Gastrocnemius medialis (tissue), 4 donors: ENCODE data around the gene IMPG2. TPM values are rescaled to one million over a fixed set of nuclear protein-coding genes. Genes with fewer than 3 reads are reported as not detected.

ENCODE experiments used
- ATAC-seq, 2 donors: fragments of 150-250 bp; one replicate each; pipeline ENCODE4 v1.9.1; 2016
- DNase-seq, 2 donors: peaks; one replicate each; pipeline ENCODE4 v3.0.0-alpha.2; 2019
- H3K27ac ChIP-seq, 4 donors: fragments of 200-600 bp; sonication (generic); 1 replicate in 1 of 4; 2 replicates in 3 of 4; pipeline ENCODE4 v1.5.1; 2016 to 2018; ENCODE audit warnings: mild to moderate bottlenecking in 2 of 4, moderate library complexity in 1 of 4
- H3K27me3 ChIP-seq, 3 donors: fragments of 200-600 bp; sonication (generic) in 2 of 3; 1 replicate in 1 of 3; 2 replicates in 2 of 3; pipeline versions ENCODE4 v1.5.1 to v1.6.0; 2016 to 2019; ENCODE audit warnings: mild to moderate bottlenecking in 1 of 3, moderate library complexity in 1 of 3
- H3K36me3 ChIP-seq, 2 donors: fragments of 200-600 bp; sonication (generic) in 1 of 2; one replicate each; pipeline ENCODE4 v1.5.1; 2017 to 2018
- H3K4me1 ChIP-seq, 2 donors: fragments of 200-600 bp; sonication (generic) in 1 of 2; one replicate each; pipeline ENCODE4 v1.5.1; 2016 to 2017; ENCODE audit warnings: mild to moderate bottlenecking in 2 of 2
- H3K4me3 ChIP-seq, 4 donors: fragments of 200-600 bp; sonication (generic) in 3 of 4; 1 replicate in 1 of 4; 2 replicates in 3 of 4; pipeline ENCODE4 v1.5.1; 2016 to 2019; ENCODE audit warnings: mild to moderate bottlenecking in 2 of 4
- H3K9me3 ChIP-seq, 3 donors: fragments of 200-600 bp; sonication (generic) in 2 of 3; 1 replicate in 1 of 3; 2 replicates in 2 of 3; pipeline ENCODE4 v1.5.1; 2016 to 2019
- CTCF ChIP-seq, 5 experiments: fragments of 450-650 bp in 3 of 5; fragments of 200-600 bp in 2 of 5; sonication (generic) in 2 of 5; IDR thresholded peaks in 4 of 5; conservative IDR thresholded peaks in 1 of 5; 1 replicate in 4 of 5; 2 replicates in 1 of 5; pipeline ENCODE4 v1.5.1; 2016 to 2019; ENCODE audit warnings: antibody characterized with exemption in 5 of 5, mild to moderate bottlenecking in 3 of 5, moderate library complexity in 3 of 5
- POLR2A ChIP-seq, 2 donors: fragments of 450-650 bp; IDR thresholded peaks; one replicate each; pipeline ENCODE4 v1.6.1; 2017; ENCODE audit warnings: antibody characterized with exemption in 2 of 2, mild to moderate bottlenecking in 2 of 2, moderate library complexity in 2 of 2
- in situ Hi-C, 4 donors: fragments of 200-750 bp; cut with MboI; loops; one replicate each; pipeline versions ENCODE4 v1.15.0 to v1.8.0; 2017; ENCODE audit warnings: low sequenced_read_pairs in 4 of 4
- intact Hi-C: fragments of 100-400 bp; cut with DNase I; formaldehyde crosslinking; loops from one replicate; pipeline ENCODE4 v1.15.1; 2023; ENCODE audit warnings: low total_unique reads
- total RNA-seq, 4 donors: library from RNA; depleted of rRNA; stranded (reverse); fragments of >200 nt; gene quantifications; one replicate each; pipeline versions ENCODE4 v1.1.0 to v1.2.3, GENCODE V29; 2016

IMPG2 gene
- total RNA-seq, 4 donors from 2014 or later = 0.13 to 0.42 (median 0.36) TPM; not detected in 1

GRCh38 chr3:101279765-101280385 lies 40.5 kb downstream of the IMPG2 start:
- no peak for ATAC-seq
- in situ Hi-C loops = no loop called here
- no peak for TF ChIP-seq POLR2A (IDR thresholded peaks at IDR 0.05)

GRCh38 chr3:101279162-101279561 lies 41.2 kb downstream of the IMPG2 start:
- H3K9me3 ChIP-seq = no peaks in the 10 kb centered on the region
- no peak for DNase-seq
- H3K4me3 ChIP-seq = no peak overlapping the region
- no peaks in the 10 kb centered on the region for H3K36me3 ChIP-seq
- TF ChIP-seq POLR2A (IDR thresholded peaks at IDR 0.05) (no peak), CTCF (IDR thresholded peaks at IDR 0.05 in 4 of 5, conservative IDR thresholded peaks at IDR 0.05 in 1 of 5) (no peak)
- H3K27ac ChIP-seq = no peak overlapping the region
- intact Hi-C loops (no loop called here), in situ Hi-C loops (no loop called here)
- no peaks in the 10 kb centered on the region for H3K27me3 ChIP-seq
- ATAC-seq = no peak
- no peaks in the 10 kb centered on the region for H3K4me1 ChIP-seq

More at GRCh38 chr3:101279765-101280385, 40.5 kb downstream of the IMPG2 start:
- intact Hi-C loops = no loop called here
- no peaks in the 10 kb centered on the region for H3K36me3 ChIP-seq
- no peaks in the 10 kb centered on the region for H3K27me3 ChIP-seq
- no peaks in the 10 kb centered on the region for H3K9me3 ChIP-seq
- H3K4me3 ChIP-seq = no peak overlapping the region
- DNase-seq = no peak
- no peaks in the 10 kb centered on the region for H3K4me1 ChIP-seq
- no peak overlapping the region for H3K27ac ChIP-seq

GRCh38 chr3:101278727-101279126 lies 41.6 kb downstream of the IMPG2 start:
- Histone ChIP-seq H3K36me3 (no peaks in the 10 kb centered on the region), H3K27ac (no peak overlapping the region), H3K9me3 (no peaks in the 10 kb centered on the region), H3K27me3 (no peaks in the 10 kb centered on the region), H3K4me1 (no peaks in the 10 kb centered on the region), H3K4me3 (no peak overlapping the region)
- DNase-seq (no peak), ATAC-seq (no peak)
- TF ChIP-seq CTCF (IDR thresholded peaks at IDR 0.05 in 4 of 5, conservative IDR thresholded peaks at IDR 0.05 in 1 of 5) = no peak
- TF ChIP-seq POLR2A (IDR thresholded peaks at IDR 0.05) = no peak
- intact Hi-C loops = no loop called here
- in situ Hi-C loops = no loop called here

- Histone ChIP-seq H3K9me3 (no peaks in the 10 kb centered on the region), H3K4me1 (no peaks in the 10 kb centered on the region), H3K27ac (no peak overlapping the region), H3K27me3 (no peaks in the 10 kb centered on the region), H3K36me3 (peaks cover 0 to 3% of the 10 kb centered on the region in 2 donors), H3K4me3 (no peak overlapping the region)
- intact Hi-C loops (no loop called here), in situ Hi-C loops (no loop called here)
- no peak for TF ChIP-seq CTCF (IDR thresholded peaks at IDR 0.05 in 4 of 5, conservative IDR thresholded peaks at IDR 0.05 in 1 of 5)
- no peak for TF ChIP-seq POLR2A (IDR thresholded peaks at IDR 0.05)
- no peak for ATAC-seq
- no peak for DNase-seq
These were observed 46.8 kb downstream of the IMPG2 start for GRCh38 chr3:101273608-101274007.

GRCh38 chr3:101273156-101273555 lies 47.2 kb downstream of the IMPG2 start:
- in situ Hi-C loops = no loop called here
- no peak for DNase-seq
- no peak overlapping the region for H3K27ac ChIP-seq

More at GRCh38 chr3:101273156-101273555, 47.2 kb downstream of the IMPG2 start:
- no peak for TF ChIP-seq POLR2A (IDR thresholded peaks at IDR 0.05)
- TF ChIP-seq CTCF (IDR thresholded peaks at IDR 0.05 in 4 of 5, conservative IDR thresholded peaks at IDR 0.05 in 1 of 5) = no peak
- Histone ChIP-seq H3K9me3 (no peaks in the 10 kb centered on the region), H3K27me3 (no peaks in the 10 kb centered on the region), H3K36me3 (peaks cover 0 to 3% of the 10 kb centered on the region in 2 donors), H3K4me1 (no peaks in the 10 kb centered on the region), H3K4me3 (no peak overlapping the region)
- intact Hi-C loops = no loop called here
- no peak for ATAC-seq
